Stimulated activated CD8-positive, alpha-beta memory T cell treated with anti-CD3 and anti-CD28 coated beads, Interleukin-4, amount 100 ng/mL, for 24 hours (primary cell): Measurements from ENCODE around the gene ETS1.

Source experiments
- DNase-seq: peaks from one replicate; pipeline ENCODE4 v3.0.0-alpha.2; 2020; ENCODE audit warnings: low read depth

Gene ETS1

DNA sequence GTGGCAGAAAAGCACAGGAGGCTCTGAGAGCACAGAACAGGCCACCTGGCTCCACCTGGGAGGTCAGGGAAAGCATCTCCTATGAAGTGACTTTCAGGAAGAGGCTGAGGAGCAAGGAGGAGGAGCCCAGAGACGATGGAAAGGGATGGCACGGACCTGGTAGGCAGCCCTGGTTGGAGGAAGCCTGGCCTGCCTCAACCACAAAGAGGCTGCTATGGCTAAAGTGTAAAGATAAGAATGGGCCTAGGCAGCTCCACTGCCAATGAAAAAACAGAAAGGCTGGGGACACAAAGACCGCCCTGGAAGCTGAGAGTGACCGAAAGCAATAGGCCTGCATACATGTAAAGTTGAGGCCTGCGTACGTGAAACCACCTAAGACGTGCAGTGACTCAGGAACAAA is 31.2 kb upstream of the ETS1 start:
- DNase-seq: no peak

GRCh38 chr11:128616161-128616560 is 28.8 kb upstream of the ETS1 start:
- no peak for DNase-seq

DNA sequence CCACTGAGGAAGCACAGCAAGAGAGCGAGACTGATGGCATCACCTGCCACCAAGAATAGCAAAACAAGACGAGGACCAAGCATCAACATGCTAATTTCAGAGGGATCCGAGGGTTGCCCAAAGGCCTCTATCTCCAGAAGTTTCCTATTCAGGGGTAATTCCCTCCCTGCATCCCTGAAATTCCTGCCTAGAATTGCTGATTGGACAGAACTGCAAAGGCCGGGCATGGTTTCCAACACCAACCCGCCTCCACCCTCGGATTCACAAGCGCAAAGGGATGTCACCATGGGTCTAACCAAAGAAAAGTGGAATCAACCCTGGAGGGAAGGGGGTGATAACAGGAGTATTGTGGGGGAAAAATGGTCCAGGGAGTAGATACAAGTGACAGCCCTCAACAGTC is 28.3 kb upstream of the ETS1 start:
- DNase-seq: no peak

DNA sequence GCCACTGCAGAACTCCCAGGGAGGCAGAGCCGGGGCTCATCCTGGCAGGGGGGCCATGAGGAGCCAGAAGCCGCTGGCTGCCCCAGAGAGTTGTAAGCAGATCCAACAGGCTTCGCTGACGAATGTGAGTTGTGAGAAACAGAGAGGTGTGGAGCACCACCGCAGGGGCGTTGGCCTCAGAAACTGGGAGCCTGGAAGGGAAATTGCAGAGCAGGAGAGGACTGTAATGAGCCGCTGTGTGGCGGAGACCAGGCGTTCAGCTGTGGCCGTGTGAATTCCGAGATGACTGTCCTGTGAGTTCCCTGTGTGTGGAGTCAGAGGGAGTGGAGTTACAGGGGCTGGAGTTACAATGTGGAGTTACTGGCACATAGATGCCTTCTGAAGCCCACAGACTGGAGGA is 27.7 kb upstream of the ETS1 start:
- DNase-seq: no peak

DNA sequence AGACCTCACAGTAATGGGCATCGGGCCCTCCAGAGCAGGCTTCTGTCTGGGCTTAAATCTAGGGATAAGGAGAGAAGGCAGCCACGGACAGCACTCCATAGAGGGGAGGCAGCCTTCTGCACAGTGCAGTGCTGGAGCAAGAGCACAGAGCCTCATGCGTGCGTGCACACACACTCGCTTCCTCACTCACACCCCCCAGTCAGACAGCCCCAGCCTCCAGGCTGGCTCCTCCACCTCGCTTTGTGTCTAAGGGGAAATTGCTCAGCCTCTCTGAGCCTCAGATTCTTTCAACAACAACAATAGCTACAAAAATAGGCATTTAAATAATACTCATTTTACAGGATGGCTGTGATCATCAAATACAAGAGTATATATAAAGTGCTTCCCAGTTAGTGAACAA is 26.7 kb upstream of the ETS1 start:
- DNase-seq: no peak

- no peak for DNase-seq
Observed at GRCh38 chr11:128613300-128613995, 26.1 kb upstream of the ETS1 start.

GRCh38 chr11:128610721-128611617 is 23.6 kb upstream of the ETS1 start:
- DNase-seq: peak; percentile 34

GRCh38 chr11:128609785-128610184 is 22.4 kb upstream of the ETS1 start:
- no peak for DNase-seq

DNA sequence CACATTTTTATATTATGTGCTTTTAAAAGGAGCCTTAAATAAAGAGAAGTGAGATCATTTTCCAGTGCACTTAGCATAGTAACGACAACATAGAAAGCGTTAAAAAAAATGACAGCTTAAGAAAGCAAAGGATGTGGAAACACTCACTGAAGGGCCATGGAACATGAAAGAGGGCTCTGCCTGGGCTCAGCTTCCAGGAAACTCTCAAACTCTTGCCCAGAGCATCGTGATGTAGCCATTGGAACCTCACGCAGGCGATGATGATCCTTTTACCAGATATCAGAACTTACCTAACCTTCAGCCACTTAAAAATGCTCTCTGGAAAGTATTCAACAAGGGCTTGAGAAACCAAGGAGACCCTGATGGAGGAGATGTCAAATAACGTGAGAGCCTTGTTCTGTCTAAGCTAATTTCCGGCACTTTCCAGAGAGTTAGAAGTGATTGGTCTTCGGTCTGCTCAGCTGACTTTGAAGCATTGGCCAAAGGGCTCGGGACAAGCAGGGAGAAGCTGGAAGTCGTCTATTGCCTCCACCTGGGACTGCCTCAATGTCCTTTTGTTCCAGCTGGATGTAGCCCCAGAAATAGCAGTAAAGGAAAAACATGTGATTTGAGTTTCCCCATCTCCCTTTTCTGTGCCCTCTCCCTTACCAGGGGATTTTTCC is 21.5 kb upstream of the ETS1 start:
- no peak for DNase-seq

DNA sequence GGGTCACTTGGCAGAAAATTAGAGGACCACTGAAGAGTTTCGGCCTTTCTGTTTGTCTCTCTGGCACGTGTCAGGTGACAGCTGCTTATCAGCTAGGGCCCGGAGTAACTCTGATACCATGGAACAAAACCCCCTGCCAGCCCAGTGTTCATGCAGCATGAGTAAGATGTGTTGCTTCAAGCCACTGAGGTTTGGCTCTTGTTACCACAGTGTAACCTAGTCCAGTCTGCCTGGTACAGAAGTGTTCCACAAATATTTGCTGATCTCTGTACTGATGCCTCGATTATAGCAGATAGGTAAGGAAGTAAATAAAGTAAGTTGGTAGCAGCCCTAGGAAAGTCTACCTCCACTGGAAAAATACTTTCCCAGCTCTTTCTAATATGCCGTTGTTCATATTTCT is 20.5 kb upstream of the ETS1 start:
- no peak for DNase-seq

DNA sequence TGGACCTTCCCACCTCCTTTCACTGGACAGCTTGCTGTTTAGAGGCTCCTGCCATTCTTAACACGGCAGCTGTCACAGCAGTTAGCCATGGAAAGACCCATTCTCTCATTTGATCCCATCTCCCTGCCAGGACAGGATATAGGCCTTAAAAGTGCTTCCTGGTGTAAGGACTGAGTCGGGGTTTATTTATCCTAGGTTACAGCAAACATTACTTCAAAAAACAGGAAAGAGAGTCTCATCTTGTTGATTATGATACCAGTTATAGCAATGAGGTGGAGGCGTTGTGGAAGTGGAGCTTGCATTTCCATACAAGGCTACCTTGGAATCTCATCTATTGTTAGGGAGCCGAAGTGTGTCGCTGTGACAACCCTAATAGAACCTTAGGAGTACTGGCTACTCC is 17.4 kb upstream of the ETS1 start:
- DNase-seq: no peak

DNA sequence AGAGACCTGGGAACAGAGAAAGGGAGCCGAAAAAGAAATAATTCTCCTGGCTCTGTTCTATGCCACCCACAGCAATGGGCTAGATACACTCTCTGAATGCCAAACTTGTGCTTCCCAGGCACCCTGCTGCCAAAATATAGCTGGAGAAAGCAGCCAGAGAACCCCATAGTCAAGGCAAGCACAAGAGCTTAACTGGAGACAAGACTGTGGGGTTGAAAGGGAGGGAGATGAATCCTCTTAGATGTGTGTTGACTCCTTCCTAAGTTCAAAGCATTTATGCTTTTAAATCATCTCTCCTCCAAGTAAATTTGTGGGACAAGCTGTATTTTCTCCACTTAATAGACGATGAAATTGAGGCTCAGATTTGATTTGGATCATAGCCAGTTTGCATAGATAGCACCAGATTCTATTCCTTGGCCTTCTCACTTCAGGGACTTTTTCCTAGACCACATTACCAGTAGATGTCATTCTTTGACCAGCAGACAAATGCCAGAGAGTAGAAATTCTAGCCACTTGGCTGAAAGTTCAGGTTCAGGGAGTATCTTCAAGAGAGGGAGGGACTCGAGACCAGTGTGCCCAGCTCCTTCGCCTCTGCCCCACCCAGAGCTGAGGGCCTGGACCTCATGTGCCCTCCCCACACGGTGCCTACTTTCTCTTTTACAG is 16.5 kb upstream of the ETS1 start:
- DNase-seq: no peak

DNA sequence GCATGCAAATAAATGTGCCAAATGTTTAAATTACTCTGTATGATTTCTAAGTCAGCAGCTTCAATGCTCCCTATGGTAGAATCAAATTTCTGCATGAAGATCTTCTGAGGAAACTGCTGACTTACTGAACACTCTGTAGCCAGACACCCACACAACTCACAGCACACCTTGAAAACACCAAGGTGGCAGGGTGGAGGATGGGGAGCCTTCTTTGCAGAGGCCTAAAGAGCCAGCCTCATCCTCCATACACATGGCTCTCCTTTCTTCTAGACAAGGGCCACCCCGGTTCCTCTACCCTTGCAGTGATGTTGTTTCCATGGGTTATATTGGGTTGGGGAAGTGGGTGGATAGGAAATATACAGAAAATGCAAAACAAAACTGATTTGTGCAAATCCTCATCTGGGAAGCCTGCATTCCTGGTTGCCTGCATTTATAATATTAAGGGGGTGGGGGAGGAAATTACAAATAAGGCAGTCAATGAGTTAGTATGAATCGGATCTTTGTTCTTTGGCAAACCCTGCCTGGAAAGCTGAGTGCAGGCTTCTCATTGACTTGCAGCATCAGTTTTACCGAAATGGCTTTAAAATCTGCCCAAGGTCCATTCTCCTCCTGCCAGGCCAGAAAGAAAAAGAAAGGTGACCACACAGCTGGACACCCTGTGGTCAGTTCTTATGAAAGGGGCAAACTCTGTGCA is 15.8 kb upstream of the ETS1 start:
- no peak for DNase-seq

DNA sequence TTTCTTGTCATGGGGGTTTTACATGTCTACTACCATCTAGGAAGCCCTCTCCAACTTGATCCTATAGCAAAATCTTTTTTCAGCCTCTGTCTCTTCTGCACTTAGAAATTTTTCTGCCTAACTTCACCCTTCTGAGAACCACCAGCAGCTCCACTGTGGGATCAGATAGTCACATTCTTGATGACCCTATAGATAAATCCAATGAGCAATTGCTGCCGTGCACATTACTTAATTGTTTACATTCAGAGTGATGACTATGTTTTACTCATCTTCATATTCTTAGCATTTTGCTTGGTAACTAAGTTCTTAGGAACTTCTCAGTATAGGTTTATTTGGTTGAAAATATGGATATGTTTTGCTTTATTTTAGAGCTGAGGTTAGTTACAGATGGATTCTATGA is 12.4 kb upstream of the ETS1 start:
- no peak for DNase-seq

DNA sequence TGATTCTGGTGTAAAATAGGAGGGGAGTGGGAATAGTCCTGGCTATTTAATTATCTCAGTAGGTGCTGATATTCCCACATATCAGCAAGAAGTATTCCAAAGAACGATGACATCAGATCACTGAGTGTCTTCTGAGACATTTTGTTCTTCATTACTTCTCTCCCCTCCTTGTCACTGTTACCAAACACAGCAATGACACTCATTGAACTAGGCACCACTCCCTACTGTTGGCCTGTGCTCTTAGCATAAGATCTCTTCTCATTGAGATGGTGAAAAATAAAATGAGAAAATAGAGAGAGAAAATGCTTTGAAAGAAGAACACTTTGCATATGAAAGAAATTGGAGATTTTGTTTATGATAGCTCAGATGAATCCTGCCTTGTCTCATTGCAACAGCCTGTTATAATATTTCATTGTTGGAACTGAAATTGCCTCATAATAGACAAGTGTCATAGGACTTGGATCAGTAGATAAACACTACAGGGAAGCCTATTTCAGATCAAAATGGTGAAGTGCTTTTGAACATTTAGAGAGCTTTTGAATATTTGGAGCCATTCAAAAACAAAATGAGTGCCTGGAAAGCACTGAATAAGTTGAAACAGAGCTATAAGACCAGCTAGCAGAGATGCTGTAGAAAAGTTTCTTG is 11.3 kb upstream of the ETS1 start:
- DNase-seq: no peak

- no peak for DNase-seq
Observed at GRCh38 chr11:128598096-128598495, 10.7 kb upstream of the ETS1 start.

DNA sequence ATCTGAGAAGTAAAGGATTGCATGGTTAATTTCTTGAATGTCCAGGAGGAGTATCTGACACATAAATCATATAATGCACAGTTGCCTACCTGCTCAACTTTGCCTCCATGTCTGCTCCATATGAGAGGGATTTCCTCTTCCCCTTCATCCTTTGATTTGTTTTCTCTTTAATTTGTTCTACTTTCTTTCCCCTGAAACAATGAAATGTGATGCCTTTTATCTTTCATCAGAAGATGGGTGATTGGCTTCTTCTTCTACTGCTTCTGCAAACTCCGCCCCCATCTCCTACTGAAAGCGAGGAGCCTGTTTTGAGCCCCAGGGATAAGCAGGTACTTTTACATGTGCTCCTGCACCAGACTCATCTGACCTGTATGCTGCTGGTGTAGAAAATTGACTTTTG is 9.9 kb upstream of the ETS1 start:
- DNase-seq: no peak

DNA sequence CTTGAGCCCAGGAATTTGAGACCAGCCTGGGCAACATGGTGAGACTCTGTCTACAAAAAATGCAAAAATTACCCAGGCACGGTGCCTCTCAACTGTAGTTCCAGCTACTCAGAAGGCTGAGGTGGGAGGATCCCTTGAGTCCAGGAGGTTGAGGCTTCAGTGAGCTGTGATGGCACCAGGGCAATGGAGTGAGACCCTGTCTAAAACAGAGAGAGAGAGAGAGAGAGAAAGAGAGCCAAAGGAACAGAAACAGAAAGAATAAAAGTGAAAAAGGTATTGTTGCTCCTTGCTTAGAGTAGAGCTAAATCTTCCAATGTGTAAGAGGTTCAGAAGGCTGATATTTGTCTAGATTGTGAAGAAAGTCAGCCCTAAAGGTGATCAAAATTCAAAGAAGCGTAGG is 8.9 kb upstream of the ETS1 start:
- no peak for DNase-seq

- DNase-seq: no peak
Observed at GRCh38 chr11:128595775-128596174, 8.4 kb upstream of the ETS1 start.

GRCh38 chr11:128595221-128595620 is 7.9 kb upstream of the ETS1 start:
- no peak for DNase-seq

DNA sequence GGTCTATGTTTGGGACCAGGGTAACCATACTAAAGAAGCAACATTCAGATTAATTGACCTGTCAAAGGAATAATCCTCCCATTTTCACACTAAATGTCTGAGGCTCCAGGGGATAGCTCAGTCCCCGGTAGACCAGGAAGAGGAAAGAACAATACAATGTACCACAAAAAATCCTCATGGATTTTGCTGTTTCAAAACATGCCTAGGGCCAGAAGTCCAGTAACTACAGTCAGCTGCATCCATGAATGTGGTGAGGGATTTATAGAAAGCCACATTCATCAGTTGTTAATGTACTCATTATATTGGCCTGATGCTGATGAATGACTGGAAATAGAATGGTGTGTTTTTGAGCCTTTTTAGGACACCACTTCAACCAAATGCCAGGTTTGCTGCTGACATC is 6.9 kb upstream of the ETS1 start:
- DNase-seq: no peak
